GM18502 (cell line): ENCODE measurements around the gene CCDC106.

ENCODE experiments used
- ATAC-seq: cut with Tn5 transposase; IDR thresholded peaks from one replicate; pipeline ENCODE4 v1.9.1; 2021; ENCODE audit warnings: mild to moderate bottlenecking; ENCODE audit not compliant: unreplicated experiment, poor library complexity

Gene CCDC106

GRCh38 chr19:55666343-55667005, 18.5 kb downstream of the CCDC106 start:
- ATAC-seq: no peak

GRCh38 chr19:55667006-55667381, 19.0 kb downstream of the CCDC106 start:
- ATAC-seq: no peak

- no peak for ATAC-seq
Observed at GRCh38 chr19:55667511-55667910, 19.5 kb downstream of the CCDC106 start.

- no peak for ATAC-seq
Observed at GRCh38 chr19:55667958-55668357, 19.9 kb downstream of the CCDC106 start.

GRCh38 chr19:55668603-55669348, 20.8 kb downstream of the CCDC106 start:
- no peak for ATAC-seq

- no peak for ATAC-seq
Observed at GRCh38 chr19:55669418-55670279, 21.6 kb downstream of the CCDC106 start.

GRCh38 chr19:55670280-55671053, 22.5 kb downstream of the CCDC106 start:
- no peak for ATAC-seq

- ATAC-seq: no peak
Observed at GRCh38 chr19:55671054-55671378, 23.0 kb downstream of the CCDC106 start.

- no peak for ATAC-seq
Observed at GRCh38 chr19:55672418-55672817, 24.4 kb downstream of the CCDC106 start.

GRCh38 chr19:55673465-55673864, 25.5 kb downstream of the CCDC106 start:
- no peak for ATAC-seq

- no peak for ATAC-seq
Observed at GRCh38 chr19:55673889-55674288, 25.9 kb downstream of the CCDC106 start.

GRCh38 chr19:55674459-55674840, 26.4 kb downstream of the CCDC106 start:
- ATAC-seq: no peak

- peak; percentile 67 for ATAC-seq
Observed at GRCh38 chr19:55674841-55675660, 27.0 kb downstream of the CCDC106 start, which contains the start of gene EPN1. TSS of gene EPN1 (plus strand) at chr19:55675226. CDS start at chr19:55678628, 3,402 bp downstream.

GRCh38 chr19:55675661-55676354, 27.8 kb downstream of the CCDC106 start:
- no peak for ATAC-seq

GRCh38 chr19:55676383-55676782, 28.4 kb downstream of the CCDC106 start:
- ATAC-seq: no peak

GRCh38 chr19:55676889-55677505, 29.0 kb downstream of the CCDC106 start:
- ATAC-seq: no peak

GRCh38 chr19:55677572-55678028, 29.6 kb downstream of the CCDC106 start:
- no peak for ATAC-seq

- ATAC-seq: peak; percentile 70
Observed at GRCh38 chr19:55678121-55678671, 30.2 kb downstream of the CCDC106 start.
